Psoas muscle (tissue), 8 donors: ENCODE measurements around the gene PKNOX2. TPM values are rescaled to one million over a fixed set of nuclear protein-coding genes. Genes with fewer than 3 reads are reported as not detected.

Experiments
- ATAC-seq, 4 donors: fragments of 200-7000 bp; cut with Tn5 transposase; one replicate each; pipeline ENCODE4 v1.9.1; 2020; ENCODE audit warnings: moderate library complexity in 3 of 4, mild to moderate bottlenecking in 2 of 4
- DNase-seq, 2 donors: peaks; one replicate each; pipeline ENCODE4 v3.0.0-alpha.2; 2020
- H3K27ac ChIP-seq: fragments of 200-600 bp; one replicate; pipeline ENCODE4 v1.8.0; 2022
- H3K27me3 ChIP-seq, 3 donors: fragments of 200-600 bp in 1 of 3; one replicate each; pipeline versions ENCODE4 v1.6.1 to v1.8.0; 2013 to 2022; ENCODE audit warnings: low read length in 2 of 3, mild to moderate bottlenecking in 2 of 3, moderate library complexity in 1 of 3; ENCODE audit not compliant: insufficient read depth in 3 of 3
- H3K36me3 ChIP-seq, 2 donors: fragments of 200-600 bp in 1 of 2; one replicate each; pipeline versions ENCODE4 v1.6.1 to v1.8.0; 2013 to 2022; ENCODE audit warnings: low read depth in 1 of 2, mild to moderate bottlenecking in 1 of 2, moderate library complexity in 1 of 2; ENCODE audit not compliant: insufficient read depth in 1 of 2
- H3K4me1 ChIP-seq: fragments of 200-600 bp; one replicate; pipeline ENCODE4 v1.8.0; 2022
- H3K4me3 ChIP-seq: fragments of 200-600 bp; one replicate; pipeline ENCODE4 v1.8.0; 2022; ENCODE audit warnings: mild to moderate bottlenecking
- H3K9me3 ChIP-seq: fragments of 200-600 bp; one replicate; pipeline ENCODE4 v1.8.0; 2022
- CTCF ChIP-seq: fragments of 200-600 bp; IDR thresholded peaks from one replicate; pipeline ENCODE4 v1.8.0; 2022; ENCODE audit warnings: antibody characterized with exemption
- WGBS, 3 donors: extraction: QIAGEN DNeasy Blood & Tissue Kit; methylation state at CpG; one replicate each; pipeline versions ENCODE4 v1.1.6 to v1.1.7; 2013; 5-methylcytosine and 5-hydroxymethylcytosine counted together
- intact Hi-C, 2 donors: fragments of 100-400 bp; cut with DNase I; formaldehyde crosslinking; loops; one replicate each; pipeline versions ENCODE4 v1.11.0 to v1.14.2; 2022
- polyA plus RNA-seq, 3 donors: library from polyadenylated mRNA; stranded (reverse); fragments of 200-250 nt; gene quantifications; one replicate each; pipeline ENCODE4 v1.2.3, GENCODE V29; 2013
- total RNA-seq, 4 donors: library from RNA; stranded (reverse); fragmentation: NEBNext Ultra II Directional in 2 of 4; extraction: Animal tissue kit (Norgen Biotek cat#: 25700) in 2 of 4; gene quantifications; one replicate each; pipeline versions ENCODE4 v1.2.1 to v1.2.4, GENCODE V29; 2021 to 2023
- donor health status: healthy with polysubstance abuse.
- donor health status: DM: no; HTN: no; CAD: no; lungs with moderate emphysema.
- donor health status: Bipolar disorder and iron deficiency.
- donor health status: healthy.
- donor health status: DM: yes; HTN: yes; CAD: no.
- donor health status: DM: no; HTN: no; CAD: no.
- donor health status: DM: no; HTN: no; CAD: no.
- donor health status: DM: yes; HTN: yes; CAD: no.

PKNOX2 gene
- total and polyA plus RNA-seq, 7 donors, result 1.8 to 30.5 (median 14.5) TPM

- no peaks in the 10 kb centered on the region for H3K9me3 ChIP-seq
- H3K27ac ChIP-seq, result no peak overlapping the region
- 69 to 76% (median 69%) methylated on average over 1 of the region's 1 CpG for whole genome bisulfite sequencing, 3 donors
- DNase-seq (no peak), ATAC-seq (no peak)
- H3K27me3 ChIP-seq, result peaks cover 0 to 30% (median 0%) of the 10 kb centered on the region in 3 donors
- H3K4me1 ChIP-seq, result no peaks in the 10 kb centered on the region
- no peak overlapping the region for H3K4me3 ChIP-seq
- H3K36me3 ChIP-seq, result no peaks in the 10 kb centered on the region
- intact Hi-C loops, result no loop called here
- TF ChIP-seq CTCF, result no peak
Observed at GRCh38 chr11:125132071-125132470, 32.5 kb upstream of the PKNOX2 start.

GRCh38 chr11:125132596-125132995, 32.0 kb upstream of the PKNOX2 start:
- DNase-seq (no peak), ATAC-seq (no peak)
- peaks cover 0 to 30% (median 0%) of the 10 kb centered on the region in 3 donors for H3K27me3 ChIP-seq
- WGBS, 3 donors, result 72 to 75% (median 72%) methylated on average over 7 of the region's 7 CpGs
- H3K4me1 ChIP-seq, result no peaks in the 10 kb centered on the region
- no peaks in the 10 kb centered on the region for H3K36me3 ChIP-seq
- TF ChIP-seq CTCF, result no peak
- no peaks in the 10 kb centered on the region for H3K9me3 ChIP-seq
- no peak overlapping the region for H3K27ac ChIP-seq
- intact Hi-C loops, result no loop called here
- H3K4me3 ChIP-seq, result no peak overlapping the region

GRCh38 chr11:125136001-125136400, 28.6 kb upstream of the PKNOX2 start:
- intact Hi-C loops, result no loop called here
- no peak for TF ChIP-seq CTCF
- Histone ChIP-seq H3K27ac (no peak overlapping the region), H3K36me3 (no peaks in the 10 kb centered on the region), H3K9me3 (no peaks in the 10 kb centered on the region), H3K27me3 (peaks cover 0 to 20% (median 0%) of the 10 kb centered on the region in 3 donors), H3K4me3 (no peak overlapping the region), H3K4me1 (no peaks in the 10 kb centered on the region)
- no peak for ATAC-seq
- DNase-seq, result no peak

- H3K36me3 ChIP-seq, result no peaks in the 10 kb centered on the region
- H3K4me1 ChIP-seq, result no peaks in the 10 kb centered on the region
- H3K9me3 ChIP-seq, result no peaks in the 10 kb centered on the region
- no peak for TF ChIP-seq CTCF
- ATAC-seq, result no peak
- H3K27me3 ChIP-seq, result peaks cover 0 to 22% (median 0%) of the 10 kb centered on the region in 3 donors
- intact Hi-C loops, result no loop called here
- WGBS, 3 donors, result 88 to 89% (median 88%) methylated on average over 8 of the region's 8 CpGs
- no peak overlapping the region for H3K4me3 ChIP-seq
- H3K27ac ChIP-seq, result no peak overlapping the region
- DNase-seq, result no peak
Observed at GRCh38 chr11:125138966-125139365, 25.6 kb upstream of the PKNOX2 start.

- no peaks in the 10 kb centered on the region for H3K9me3 ChIP-seq
- no peaks in the 10 kb centered on the region for H3K4me1 ChIP-seq
- no peak for TF ChIP-seq CTCF
- ATAC-seq (no peak), DNase-seq (no peak)
- peaks cover 0 to 15% (median 0%) of the 10 kb centered on the region in 3 donors for H3K27me3 ChIP-seq
- no peaks in the 10 kb centered on the region for H3K36me3 ChIP-seq
- intact Hi-C loops, result loop anchor here (5.0 to 10.0 kb wide), 2 partner anchors 47 to 175 kb away; no protein-coding TSS in a partner anchor
- 70 to 75% (median 74%) methylated on average over 3 of the region's 3 CpGs for WGBS, 3 donors
- H3K27ac ChIP-seq, result no peak overlapping the region
- no peak overlapping the region for H3K4me3 ChIP-seq
Observed at GRCh38 chr11:125139778-125140177, 24.8 kb upstream of the PKNOX2 start.
